M059J (cell line): ENCODE measurements around the gene SCAF8. TPM values are rescaled to one million over a fixed set of nuclear protein-coding genes. Genes with fewer than 3 reads are reported as not detected.
"Not testable (repeated sequence)": the region's sequence is repeated elsewhere in the genome, so short reads cannot be mapped to it uniquely, and the experiment has no call there.

ENCODE experiments used
- DNase-seq: peaks from one replicate; pipeline ENCODE4 v3.0.0-alpha.2; 2012; ENCODE audit warnings: low read depth
- total RNA-seq: library from RNA; depleted of rRNA; stranded (reverse); fragments of >200 nt; shearing (Covaris generic); gene quantifications from 2 replicates; pipeline ENCODE4 v1.2.3, GENCODE V29; 2014

SCAF8 gene
- total RNA-seq, 1 experiment from 2014 or later = 38.5 TPM

DNA sequence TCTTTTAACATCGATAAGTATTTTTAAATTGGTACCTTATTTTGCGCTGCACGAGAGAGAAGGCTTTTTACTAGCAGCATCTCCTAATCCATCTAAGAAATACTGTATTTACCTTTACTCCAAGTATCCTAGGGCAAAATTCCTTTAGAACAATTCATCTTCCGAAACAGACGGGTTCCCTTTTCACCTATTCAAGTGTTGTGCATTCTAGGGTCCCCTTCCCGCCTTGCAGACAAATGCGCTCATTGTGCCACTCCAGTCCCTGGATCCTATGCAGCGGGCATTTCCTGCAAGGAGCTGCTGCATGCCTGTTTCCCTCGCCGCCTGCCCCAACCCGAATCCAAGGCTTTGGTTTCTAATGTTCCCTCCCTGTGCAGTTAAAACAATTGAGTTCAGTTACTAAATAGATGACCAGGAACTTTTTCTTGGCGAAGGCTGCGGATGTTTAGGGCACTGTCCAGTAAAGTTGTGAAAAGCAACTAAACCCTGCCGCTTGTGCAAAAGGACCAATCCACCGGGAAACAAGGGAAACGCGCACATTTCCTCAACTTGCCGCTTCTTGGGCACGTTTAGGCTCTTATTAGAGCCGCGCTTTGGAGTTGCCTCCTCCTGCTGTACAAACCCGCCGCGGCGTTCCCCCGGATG, 556 bp upstream of the SCAF8 start:
- DNase-seq = peak; percentile 69

DNA sequence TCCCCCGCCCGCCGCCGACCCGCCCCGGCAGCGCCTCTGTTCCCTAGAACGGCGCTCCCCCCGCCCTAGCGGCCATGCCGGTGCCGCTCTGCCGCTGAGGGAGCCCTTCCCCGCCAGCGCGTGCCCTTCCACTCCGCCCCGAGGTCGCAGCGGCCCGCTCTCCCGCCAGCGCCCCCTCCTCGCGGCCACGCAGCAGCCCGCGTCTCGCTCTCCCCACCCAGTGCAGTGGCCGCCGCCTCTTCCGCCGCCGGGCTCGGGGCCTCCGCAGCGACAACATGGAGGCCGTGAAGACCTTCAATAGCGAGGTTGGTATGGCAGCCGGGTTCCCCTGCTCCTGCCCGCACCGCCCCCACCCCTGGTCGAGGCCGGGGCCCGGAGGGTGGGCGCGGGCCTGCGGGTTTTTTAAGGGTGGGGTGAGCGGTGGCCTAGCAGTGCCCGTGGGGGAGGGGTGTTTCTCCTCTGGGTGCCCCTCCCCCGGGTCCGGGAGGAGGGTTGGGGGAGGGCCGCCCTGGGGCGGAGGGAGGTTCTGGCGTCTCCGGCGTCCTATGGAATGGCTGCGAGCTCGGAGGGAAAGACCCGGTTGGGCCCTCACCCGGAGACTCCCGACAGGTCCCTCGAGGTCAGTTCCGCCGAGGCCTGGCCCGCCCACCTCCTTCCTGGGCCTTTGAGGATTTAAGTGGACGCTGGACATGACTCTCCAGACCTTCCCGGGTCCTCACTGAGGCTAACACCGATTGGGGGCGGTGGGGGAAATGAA, 588 bp downstream of the SCAF8 start:
- DNase-seq = peak; percentile 97

DNA sequence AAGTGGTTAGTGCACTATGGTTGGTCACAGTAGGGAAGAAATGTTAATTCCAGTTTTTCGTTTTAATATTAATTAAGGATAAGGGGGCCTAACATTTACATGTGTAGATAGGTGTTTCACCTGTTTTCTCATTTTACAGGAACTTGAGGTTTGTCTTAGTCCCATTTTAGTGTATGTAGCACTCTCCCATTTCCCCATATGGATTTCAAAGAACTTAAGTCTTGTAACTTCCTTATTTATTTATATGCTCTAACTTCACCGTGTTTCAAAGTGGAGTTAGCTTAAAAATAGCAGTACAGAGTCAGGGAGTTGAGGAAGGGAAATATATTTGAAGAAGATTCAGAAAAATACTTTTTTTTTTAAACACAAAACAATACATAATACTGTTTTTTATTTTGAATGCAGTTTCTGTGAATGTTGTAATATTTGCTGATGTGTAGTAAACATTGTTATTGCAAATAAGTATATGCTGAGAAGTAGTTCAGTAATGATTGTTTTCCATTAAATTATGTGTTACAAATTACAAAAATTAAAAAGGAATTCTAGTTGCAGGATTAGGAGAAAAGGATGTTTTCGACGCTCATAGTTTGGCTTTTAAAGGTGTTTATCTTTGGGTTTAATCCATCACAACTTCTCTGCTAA, 3.5 kb downstream of the SCAF8 start:
- no peak for DNase-seq

DNA sequence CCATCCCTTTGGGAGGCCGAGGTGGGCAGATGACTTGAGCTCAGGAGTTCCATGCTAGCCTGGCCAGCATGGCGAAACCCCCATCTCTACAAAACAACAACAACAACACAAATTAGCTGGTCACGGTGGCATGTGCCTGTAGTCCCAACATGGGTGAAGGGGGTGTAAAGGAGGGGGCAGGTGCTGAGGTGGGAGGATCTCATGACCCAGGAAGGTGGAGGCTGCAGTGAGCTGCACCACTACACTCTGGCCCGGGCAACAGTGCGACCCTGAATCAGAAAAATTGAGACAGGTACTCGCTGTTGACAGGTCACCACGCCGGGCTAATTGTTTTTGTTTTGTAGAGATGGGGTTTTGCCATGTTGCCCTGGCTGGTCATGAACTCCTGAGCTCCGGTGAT, 4.2 kb downstream of the SCAF8 start:
- DNase-seq = no peak

DNA sequence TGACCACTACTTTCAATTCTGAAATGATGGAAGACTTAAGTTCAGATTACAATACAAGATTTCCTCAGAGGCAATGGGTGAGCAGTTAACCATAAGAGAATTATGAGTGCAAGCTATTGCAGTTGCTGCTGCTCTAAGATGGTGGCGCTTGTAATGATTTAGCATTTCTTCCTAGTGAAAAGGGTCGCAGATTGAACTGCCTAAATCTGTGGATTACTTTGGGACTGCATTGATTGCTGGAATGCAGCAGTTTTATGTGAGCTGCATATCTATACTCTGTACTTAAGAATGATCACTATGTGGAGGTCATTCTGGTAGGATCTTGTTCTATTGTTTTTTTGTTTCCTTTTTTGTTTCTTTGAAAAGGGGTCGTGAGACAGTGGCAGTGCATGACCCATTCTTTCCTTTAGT, 5.3 kb downstream of the SCAF8 start:
- DNase-seq = no peak

DNA sequence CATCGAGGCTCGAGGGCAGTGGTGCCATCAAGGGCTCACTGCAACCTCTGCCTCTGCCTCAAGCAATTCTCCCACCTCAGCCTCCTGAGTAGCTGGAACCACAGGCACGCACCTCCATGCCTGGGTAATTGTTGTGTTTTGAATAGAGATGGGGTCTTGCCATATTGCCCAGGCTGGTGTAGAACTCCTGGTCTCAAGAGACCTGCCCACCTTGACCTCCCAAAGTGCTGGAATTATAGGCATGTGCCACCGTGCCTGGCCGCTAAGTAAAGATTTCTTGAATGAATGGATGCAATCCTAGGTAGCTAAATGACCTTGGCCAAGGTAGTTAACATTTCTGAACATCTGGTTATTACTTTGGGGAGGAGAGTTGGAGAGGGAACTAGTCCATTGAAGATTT, 7.4 kb downstream of the SCAF8 start:
- DNase-seq = no peak

DNA sequence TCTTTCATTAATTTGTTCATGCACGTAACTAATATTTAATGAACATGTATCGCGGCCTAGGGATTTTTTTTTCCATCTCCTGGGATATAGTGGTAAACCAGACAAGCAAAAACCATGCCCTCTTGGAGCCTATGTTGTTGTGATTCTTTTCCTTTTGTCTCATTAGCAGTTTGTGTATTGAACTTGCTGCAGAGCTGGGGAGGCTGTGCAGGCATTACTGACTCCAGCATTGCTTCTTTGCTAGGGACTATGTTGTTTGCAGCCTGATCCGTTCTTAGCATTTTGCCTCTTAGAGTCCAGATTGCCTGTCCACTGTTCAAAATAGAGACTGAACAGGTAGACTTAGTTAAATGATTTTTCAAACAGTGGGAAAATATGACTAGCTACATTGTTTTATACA, 9.7 kb downstream of the SCAF8 start:
- no peak for DNase-seq

DNA sequence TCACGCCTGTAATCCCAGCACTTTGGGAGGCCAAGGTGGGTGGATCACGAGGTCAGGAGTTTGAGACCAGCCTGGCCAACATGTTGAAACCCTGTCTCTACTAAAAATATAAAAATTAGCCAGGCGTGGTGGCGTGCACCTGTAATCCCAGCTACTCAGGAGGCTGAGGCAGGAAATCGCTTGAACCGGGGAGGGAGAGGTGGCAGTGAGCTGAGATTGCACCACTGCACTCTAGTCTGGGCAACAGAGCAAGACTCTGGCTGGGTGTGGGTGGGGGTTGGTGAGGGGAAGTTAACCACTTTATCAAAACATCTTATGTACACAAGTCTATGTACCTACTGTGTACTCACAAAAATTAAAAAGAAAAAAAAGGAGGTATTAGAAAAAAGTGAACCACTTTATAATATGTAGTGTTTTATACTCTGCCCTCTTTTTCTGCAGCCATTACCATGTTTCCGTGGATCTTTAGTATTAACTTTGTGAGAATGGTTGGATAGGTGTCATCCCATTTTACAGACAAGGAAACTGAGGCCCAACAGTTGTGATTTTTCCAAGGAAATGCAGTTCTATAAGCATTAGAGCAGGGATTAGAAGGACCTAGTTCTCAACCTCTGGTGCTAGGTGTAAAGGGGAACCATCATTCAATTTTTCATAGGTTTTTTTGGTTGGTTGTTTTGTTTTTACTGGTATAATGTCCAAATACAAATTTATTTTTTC, 11.0 kb downstream of the SCAF8 start:
- not testable (repeated sequence) for DNase-seq

DNA sequence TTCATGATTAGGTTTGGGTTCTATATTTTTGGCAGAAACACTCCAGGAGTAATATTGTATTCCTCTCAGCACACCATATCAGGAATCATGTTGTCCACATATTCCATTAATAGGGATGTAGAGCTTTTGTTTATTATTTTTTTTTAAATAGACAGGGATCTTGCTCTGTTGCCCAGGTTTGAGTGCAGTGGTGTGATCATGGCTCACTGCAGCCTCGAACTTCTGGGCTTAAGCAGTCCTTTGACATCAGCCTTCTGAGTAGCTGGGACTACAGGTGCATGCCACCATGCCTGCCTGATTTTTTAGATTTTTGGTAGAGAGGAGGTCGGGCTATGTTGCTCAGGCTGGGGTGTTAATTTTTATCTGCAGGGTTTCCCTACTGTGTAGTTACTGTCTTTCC, 12.0 kb downstream of the SCAF8 start:
- no peak for DNase-seq

DNA sequence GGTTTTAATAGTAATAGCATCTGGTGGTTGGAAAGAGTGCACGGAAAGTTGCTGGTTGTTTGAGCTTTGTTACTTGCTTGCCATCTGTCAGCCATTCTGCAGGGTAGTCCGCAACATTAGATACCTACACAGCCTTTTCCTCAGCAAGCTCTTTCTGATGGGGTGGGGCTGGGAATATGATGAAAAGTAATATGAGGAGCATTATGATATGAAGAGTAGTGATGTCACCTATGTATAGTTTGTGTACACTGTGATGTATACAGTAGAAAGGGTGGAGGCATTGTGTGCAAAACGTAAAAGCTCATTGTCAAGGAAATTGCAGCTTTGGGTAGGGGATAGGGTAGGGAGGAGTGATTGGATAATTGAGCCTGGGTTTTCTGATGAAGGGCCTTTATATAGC, 16.1 kb downstream of the SCAF8 start:
- no peak for DNase-seq

DNA sequence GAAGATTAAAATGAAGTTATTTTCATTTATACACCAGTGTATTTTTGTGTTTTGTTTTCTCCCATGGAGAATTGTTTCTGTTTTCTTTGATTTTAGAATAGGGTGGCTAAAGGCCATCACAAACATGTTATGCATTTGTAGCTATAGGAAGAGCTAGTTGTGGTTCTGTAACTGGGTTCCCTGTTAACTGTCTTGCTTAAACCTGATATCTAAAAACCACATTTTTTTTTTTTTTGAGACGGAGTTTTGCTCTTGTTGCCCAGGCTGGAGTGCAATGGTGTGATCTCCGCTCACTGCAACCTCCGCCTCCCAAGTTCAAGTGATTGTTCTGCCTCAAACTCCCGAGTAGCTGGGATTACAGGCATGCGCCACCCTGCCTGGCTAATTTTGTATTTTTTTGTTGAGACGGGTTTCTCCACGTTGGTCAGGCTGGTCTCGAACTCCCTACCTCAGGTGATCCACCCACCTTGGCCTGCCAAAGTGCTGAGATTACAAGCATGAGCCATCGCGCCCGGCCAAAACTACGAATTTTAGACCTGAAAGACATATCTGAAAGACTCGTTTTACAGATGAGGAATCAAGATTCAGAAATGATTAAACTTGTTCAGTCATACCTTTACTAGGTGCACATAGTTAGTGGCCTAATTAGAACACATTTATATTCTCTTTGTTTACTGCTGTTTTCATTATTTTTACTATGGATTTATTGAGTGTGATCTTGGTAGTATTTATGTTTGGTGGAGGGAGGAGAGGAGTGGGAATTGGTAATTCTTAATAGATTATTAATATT, 18.0 kb downstream of the SCAF8 start:
- no peak for DNase-seq

DNA sequence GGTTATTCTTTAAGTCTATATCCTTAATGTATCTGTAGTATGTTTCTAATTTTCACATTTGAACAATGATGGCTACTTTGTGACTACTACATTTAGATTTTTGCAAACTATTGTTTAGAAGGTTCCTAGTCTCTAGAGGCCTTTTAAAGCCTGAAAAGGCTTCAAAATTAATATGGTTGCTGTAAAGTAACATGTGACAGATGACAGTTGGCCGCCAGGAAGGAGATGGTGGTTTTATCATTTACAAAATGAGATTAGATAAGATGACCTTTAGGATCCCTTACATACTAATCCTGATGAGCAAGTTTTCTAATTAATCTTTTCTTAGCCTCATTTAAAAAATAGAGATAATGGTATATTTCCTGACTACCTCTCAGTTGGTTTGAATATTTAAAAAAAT, 18.8 kb downstream of the SCAF8 start:
- no peak for DNase-seq

DNA sequence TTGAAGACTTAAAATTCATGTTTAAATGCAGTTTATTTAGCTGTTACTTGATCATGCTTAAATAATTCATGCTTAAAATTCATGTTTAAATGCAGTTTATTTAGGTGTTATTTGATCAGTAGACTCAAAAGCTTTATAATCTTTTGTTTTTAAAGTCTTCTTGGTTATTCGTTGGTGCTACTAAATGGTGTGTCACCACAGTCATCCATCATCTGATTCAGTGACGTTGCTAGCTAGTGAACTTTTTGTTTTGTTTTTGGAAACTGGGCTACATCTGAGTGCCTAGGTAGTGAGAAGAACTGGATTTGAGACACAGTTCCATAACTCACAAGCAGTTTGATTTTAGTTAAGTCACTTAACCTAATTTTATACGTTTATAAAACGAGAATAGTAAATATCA, 20.9 kb downstream of the SCAF8 start:
- DNase-seq = peak; percentile 80

DNA sequence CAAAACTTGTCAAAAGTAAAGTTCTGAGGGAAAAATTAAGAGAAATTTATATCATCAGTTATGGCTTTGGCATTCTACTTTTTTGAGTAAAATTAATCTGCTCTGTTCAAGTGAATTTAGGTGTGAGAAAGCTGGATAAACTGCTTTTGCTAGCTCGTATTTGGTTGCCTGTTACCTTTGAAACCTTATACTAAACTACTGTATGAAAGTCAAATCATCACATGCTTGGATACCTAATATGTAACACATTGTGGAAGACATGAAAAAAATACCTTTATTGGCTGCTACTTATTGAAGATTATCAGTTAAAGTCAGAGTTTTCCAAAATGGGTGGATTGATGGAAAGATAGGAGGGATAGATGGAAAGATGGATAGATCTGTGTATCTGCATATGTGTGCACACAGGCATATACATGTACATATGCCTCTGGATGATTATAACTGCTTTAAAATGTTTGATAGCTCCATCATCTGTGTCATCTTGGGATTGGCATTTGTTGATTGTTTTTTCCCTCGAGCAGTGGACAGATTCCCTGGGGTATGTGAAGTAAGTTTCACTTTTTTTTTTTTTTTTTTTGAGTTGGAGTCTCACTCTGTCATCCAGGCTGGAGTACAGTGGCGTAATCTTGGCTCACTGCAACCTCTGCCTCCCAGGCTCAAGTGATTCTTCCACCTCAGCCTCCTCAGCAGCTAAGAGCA, 24.3 kb downstream of the SCAF8 start:
- no peak for DNase-seq

DNA sequence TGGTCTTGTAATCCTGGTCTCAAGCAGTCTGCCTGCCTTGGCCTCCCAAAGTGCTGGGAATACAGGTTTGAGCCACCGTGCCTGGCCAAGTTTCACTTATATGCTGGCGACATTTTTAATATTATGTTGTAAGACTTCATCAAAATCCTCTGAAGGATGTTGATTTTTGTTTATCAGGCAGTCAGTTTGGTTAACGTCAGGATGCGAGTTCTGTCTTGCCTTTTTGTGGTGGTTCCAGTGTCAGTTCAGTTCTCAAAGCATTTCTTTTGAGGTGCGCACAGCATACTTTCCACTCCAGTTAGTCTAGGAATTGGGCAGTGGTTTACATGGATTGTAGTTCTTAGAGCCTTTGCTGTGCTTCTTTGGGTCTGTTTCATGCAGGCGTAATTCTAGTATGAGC, 24.9 kb downstream of the SCAF8 start:
- DNase-seq = no peak

DNA sequence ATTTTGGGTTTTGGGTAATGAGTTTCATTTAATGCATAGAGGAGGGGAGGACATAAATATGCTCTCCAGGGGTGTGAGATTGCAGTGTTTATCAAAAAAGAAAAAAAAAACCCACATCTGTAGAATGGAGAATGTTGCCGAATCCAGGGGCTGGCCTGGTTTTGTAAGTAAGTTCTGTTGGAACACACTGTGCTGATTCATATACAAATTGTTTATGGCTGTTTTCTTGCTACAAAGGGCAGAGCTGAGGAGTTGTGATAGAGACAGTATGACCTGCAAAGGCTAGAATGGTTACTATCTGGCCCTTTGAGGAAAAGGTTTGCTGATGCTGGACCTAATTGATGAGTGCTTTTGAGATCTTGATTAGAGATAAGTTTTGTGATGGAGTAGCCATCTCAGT, 30.4 kb downstream of the SCAF8 start:
- no peak for DNase-seq

DNA sequence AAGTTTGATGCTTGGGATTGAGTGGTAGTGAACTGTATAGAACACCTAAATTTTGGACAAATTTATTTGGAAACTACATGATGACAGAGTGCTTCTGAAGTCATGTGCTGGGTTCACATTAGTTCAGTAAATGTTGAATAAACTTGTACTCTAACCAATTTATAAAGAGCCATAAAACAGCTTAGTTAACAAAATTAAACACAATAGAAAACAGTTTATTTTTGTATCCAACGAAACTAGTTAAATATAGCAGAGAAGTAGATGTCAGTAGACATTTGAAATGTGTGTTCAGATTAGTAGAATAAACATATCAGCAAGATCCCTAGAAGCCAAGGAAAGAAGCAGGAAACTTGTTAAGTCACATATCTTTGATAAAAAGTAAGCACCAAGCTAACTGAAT, 32.1 kb downstream of the SCAF8 start:
- DNase-seq = no peak

DNA sequence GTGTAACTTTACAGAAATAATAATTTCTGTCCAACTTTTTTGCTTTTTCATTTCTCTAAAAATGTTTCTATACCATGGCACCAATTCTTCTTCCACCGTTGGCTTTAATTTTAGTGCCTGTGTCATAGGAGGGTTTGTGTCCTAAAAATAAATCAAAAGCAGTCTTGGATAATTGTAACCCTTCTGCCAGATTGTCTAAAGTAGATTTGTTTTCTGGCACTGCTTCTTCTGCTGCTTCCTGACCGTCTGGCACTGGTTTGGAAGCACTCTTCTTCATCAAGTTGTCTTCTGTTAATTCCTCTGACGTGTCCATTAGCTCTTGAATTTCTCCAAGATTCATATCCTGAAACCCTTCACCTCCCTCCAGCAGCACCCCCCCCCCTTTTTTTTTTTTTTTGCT, 33.1 kb downstream of the SCAF8 start:
- no peak for DNase-seq

DNA sequence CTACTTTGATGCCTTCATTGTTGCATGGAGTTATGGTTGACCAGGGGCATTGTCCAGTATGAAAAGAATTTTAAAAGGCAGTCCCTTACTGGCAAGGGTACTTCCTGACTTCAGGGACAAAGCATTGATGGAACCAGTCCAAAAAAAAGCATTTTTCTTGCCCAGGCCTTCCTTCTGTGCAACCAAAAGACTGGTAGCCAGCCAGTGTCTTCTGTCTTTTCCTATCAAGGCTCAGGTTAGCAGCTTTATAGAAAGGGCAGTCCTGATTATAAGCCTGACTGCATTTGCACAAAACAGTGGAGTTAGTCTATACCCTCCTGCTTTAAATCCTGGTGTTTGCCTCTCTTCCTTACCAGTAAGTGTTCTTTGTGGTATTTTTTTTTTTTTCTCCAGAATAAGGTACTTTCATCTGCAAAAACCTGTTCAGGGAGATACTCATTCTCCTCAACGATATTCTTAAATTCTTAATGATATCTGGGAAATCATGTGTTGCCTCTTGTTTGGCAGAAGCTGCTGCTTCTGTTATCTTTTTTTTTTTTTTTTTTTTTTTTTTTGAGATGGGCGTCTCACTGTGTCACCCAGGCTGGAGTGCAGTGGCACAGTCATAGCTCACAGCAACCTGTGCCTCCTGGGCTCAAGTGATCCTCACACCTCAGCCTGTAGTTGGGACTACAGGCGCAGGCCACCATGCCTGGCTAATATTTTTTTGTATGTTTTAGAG, 33.9 kb downstream of the SCAF8 start:
- DNase-seq = peak; percentile 63

DNA sequence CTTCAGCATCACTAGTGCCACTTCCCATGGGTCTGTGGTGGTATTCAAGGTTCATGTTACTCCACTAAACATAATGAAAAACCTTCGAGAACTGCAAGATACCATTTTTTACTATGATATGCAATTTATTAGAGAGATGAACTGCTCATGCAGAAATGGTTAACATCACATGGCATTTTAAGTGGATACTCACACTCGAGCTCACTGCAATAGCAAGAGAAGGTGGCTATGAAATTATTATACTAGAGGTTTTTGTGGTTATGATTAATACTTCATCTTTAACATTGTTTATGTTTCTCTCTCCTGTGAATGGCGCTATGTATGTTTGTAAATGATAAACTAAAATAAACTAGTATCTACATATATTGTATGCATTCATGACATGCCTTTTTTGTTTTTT, 35.1 kb downstream of the SCAF8 start:
- DNase-seq = no peak
